Forelimb muscle (tissue), 1 donor: Measurements from ENCODE around the gene NMT2. TPM values are rescaled to one million over a fixed set of nuclear protein-coding genes. Genes with fewer than 3 reads are reported as not detected.

Experiments
- DNase-seq: peaks from one replicate; pipeline ENCODE4 v3.0.0-alpha.2; 2013; ENCODE audit warnings: low read depth
- polyA plus RNA-seq: library from polyadenylated mRNA; unstranded; fragments of 120-200 nt; gene quantifications from one replicate; pipeline ENCODE4 v1.2.1, GENCODE V29; 2013; ENCODE audit not compliant: insufficient read length

NMT2 gene
- polyA plus RNA-seq, 1 donor, result 16.6 TPM

DNA sequence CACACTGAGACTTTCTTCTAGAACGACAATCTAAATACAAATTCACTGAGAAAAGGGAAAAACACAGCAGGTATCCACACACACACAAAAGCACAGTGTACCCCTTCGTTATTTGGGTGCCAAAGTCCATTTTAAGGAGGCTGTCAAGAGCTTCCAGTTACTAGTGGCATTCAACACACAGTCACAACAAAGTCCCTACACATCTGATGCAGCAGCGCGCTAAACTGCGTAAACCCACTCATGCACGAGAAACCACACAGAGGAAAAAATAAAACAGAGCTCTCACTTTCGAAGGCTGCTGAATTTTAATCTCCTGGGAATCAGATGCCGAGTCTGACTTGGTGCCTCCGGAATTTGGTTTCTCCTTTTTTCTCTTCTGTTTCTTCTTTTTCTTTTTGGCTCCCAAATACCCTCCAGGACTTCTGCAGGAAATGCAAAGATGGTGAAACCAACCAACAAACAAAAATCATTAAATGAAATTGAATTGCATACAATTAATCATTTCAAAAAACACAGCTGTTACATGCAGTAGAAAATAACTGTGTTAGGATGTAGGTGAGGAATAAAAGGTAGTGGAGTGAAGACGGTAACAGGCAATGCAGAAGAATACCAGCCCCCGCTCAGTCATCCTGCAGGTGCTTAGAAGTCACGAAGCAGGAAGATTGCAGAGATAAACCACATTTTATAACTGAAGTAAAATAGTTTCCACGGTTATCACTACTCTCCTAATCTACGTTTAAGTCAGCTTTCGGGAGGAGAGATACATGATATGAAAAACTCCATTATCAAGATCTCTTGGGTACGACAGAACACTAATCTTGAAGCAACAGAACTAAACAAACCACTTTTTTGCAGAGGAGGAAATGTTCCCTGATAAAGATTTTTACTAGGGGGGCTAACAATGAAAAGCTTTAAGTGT, 27.1 kb downstream of the NMT2 start:
- no peak for DNase-seq

- no peak for DNase-seq
Observed at GRCh38 chr10:15140698-15141097, 27.8 kb downstream of the NMT2 start.

- DNase-seq, result no peak
Observed at GRCh38 chr10:15137636-15138035, 30.9 kb downstream of the NMT2 start.

DNA sequence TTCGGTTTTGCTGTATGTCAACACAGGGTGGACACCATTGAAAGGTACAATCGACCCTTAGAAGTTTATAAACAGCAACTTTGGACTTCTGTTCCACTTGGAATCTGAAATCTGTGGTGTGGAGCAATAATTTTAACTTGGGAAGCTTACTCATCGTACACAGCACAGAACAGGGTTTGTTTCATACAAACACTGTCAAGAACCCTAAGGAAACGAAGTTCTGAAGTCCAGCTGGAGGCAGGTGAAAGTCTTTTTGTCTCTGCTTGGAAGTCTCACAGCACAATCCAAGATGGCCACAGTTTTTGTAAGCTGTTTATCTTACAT, 31.5 kb downstream of the NMT2 start:
- DNase-seq, result no peak

DNA sequence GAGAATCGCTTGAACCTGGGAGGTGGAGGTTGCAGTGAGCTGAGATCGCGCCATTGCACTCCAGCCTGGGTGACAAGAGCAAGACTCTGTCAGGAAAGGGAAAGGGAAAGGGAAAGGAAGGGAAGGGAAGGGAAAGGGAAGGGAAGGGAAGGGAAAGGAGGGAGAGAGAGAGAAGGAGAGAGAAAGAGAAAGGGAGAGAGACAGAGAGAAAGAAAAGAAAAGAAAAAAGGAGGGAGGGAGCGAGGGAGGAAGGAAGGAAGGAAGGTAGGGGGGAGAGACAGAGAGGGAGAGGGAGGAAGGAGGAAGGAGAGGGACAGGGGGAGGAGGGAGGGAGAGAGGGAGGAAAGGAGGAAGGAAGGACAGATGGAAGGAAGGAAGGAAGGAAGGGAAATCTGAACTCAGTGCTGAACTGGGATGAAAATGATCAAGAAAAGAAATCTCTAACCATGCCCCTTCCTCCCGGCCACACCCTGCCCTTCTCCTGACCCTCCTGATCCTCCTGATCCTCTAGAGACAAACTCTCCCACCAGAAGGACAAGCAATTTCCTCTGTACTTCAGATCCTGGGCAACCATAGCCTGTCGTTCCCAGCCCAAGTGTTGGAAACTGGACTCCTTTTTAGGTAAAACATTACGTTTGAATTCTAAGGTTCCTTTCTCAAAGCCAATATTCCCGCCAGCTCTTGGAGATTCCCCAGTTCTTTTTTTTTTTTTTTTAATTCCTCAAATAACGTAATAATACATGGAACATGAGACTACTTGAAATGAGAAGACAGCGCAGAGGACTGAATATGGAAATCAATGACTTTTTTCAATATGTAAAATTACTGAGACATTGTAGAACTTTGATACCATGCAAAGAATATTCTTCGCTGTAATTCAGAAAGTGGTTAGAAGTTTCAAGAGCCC, 32.1 kb downstream of the NMT2 start:
- DNase-seq, result no peak

DNA sequence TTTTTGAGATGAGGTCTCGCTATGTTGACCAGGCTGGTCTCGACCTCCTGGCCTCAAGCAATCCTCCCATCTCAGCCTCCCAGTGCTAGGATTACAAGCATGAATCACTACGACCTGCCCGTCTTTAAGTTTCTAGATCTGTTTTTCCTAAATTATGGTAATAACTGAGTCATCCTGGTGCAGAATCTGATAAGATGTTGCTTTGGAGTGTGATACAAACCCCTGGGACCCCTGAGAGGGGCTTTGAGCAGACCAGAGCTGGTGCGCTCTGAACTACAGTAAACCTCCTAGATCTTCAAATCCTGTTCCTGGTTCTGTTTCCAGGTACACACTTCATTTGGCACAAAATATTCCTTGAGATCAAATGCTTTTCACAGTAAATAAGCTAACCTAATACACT, 37.2 kb downstream of the NMT2 start:
- DNase-seq, result no peak

GRCh38 chr10:15124908-15125307, 43.6 kb downstream of the NMT2 start:
- DNase-seq, result no peak

- DNase-seq, result no peak
Observed at GRCh38 chr10:15124190-15124589, 44.3 kb downstream of the NMT2 start.

DNA sequence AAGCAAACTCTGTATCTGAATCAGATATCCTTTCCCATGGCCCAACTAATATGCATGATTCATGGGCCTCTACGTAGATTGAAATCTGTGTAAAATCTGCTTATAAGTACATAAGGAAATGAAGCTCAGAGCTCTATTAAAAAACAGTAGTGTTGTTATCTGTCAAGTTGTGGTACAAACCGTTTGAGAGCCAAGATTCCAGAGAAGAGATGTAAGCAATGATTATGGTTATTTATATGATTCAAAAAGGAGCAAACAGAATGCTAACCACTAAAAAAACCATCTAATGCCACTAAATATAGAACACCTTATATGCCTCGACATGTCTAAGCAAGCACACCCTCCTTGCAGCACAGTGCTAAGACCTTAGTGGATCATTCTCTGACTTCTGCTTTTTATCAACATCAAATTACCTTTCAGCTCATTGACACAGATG, 44.7 kb downstream of the NMT2 start:
- no peak for DNase-seq

DNA sequence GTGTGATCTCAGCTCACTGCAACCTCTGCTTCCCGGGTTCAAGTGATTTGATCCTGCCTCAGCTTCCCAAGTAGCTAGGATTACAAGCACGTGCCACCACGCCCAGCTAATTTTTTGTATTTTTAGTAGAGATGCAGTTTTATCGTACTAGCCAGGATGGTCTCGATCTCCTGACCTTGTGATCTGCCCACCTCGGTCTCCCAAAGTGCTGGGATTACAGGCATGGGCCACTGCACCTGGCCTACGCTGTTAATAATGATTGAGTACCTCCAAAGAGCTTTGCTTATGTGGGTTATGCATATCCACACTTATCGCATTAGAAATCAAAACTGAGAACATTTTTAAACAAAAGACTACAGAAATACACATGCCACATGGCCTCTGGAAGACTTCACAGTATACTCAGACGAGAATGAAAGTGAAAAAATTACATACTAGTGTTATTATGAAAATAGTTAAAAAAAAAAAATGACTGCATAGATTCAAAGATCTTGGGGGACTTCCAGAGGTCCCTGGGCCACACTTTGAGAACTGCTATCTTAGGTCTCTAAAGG, 45.9 kb downstream of the NMT2 start:
- DNase-seq, result no peak

DNA sequence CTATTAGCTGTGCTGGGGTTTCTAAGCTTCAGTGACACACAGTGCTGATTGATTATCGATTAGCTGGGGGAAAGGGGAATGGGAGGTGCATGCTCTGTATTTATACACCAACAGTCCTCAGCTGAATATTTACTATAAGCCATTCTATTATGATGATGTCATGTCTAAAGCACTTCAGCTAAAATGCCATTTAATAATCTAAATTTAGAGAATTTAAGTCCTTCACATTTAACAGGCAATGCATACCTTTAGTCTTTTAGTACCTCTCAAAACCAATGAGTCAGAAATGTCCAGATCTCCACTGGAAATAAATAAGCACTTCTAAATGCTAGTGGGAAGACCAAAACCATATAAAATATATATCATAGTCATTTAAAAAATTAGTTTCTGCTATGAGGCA, 46.8 kb downstream of the NMT2 start:
- DNase-seq, result no peak

DNA sequence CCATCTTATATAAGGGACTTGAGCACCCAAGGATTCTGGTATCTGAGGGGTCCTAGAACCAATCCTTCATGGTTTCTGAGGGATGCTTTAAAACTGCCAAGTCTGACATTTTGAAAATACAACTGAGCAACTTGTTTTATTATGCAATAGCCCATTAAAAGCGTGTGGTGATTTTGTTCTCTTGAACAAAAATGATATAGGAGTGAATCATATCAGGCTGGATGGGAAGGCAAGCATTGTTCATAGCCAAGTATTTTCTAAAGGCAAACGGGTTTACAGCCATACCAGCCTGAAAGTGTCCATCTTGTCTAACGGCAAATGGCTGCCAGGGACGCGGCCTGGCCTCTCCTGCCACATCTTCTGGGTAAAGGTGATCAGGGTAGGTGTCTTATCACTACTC, 48.0 kb downstream of the NMT2 start:
- no peak for DNase-seq

DNA sequence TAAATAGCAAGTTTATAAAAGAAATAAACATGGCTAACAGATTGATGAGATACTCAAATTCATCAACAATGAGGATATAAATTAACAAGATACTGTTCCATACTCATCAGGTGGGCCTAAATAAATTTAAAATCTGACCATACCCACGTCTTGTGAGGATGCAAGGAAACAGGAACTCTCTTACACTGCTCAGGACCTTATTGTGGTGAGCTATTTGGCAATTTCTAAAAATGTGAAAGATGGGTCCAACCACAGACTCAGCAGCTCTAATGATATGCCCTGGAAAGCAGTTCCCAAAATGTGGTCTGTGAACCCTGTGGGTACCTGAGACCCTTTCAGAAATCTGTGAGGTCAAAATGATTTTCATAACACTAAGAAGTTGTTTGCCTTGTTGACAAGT, 49.9 kb downstream of the NMT2 start:
- no peak for DNase-seq

DNA sequence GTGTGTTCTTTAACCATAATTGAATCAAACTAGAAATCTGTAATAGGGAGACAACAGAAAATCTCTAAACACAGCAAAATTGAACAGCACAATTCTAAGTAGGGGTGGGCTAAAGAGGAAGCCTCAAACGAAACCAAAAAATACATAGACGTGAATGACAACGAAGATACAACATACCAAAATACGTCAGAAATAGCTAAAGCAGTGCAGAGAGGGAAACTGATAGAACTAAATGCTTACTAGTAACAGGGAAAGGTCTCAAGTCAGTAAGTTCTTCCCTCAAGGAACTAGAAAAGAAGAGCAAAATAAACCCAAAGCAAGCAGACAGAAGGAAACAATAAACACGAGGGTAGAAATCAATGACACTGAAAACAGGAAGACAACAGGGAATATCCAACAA, 52.3 kb downstream of the NMT2 start:
- DNase-seq, result no peak

GRCh38 chr10:15113766-15114165, 54.7 kb downstream of the NMT2 start:
- no peak for DNase-seq

DNA sequence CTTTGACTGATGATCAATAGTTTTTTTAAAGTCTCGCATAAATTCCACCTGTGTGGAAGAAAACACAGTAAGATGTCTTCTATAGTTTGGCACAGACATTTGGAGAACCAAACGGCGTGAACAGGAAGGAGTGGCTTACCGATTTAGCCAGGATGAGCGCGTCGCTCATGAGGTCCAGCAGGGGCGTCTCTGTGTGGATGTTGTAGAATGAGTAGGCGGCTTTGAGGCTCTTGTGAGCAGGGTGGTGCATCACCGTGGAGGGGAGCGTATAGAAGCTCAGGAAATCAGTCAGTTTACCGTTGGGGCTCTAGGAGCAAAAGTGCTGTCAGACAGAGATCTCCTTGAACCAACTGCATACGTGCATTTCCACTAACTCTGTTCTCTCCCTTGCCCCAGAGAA, 55.8 kb downstream of the NMT2 start:
- DNase-seq, result no peak

DNA sequence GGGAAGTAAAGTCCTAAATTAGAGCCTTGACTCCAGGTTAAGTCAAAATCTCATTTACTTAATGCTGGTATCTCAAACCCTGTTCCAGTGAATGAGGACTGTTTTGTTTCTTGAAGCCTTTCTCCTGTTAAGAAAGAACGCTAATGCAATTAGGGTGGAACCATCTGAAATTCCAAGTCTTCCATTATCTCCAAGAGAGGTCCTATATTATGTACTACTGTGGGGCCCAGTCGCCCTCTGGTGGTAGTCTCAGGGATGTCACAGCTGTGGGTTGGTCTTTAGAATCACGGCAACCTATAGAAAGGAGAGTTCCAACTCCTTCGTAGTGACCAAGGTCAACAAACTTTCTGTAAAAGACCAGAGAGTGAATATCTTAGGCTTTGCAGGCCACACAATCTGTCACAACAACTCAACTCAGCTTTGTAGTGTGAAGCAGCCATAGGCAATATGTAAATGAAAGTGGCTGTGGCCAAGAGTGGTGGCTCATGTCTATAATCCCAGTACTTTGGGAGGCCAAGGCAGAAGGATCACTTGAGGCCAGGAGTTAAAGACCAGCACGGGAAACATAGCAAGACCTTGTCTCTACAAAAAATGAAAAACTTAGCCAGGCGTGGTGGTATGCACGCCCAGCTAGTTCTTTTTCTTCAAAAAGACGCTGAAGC, 62.0 kb downstream of the NMT2 start:
- no peak for DNase-seq

- no peak for DNase-seq
Observed at GRCh38 chr10:15103513-15103912, 65.0 kb downstream of the NMT2 start.

- no peak for DNase-seq
Observed at GRCh38 chr10:15099886-15100285, 68.6 kb downstream of the NMT2 start.

GRCh38 chr10:15097011-15097812, 71.3 kb downstream of the NMT2 start, which contains the start of gene RPP38:
Gene RPP38, plus strand, starts transcription at chr10:15097355. Its CDS starts 5,960 bp downstream, at chr10:15103315.
- peak; percentile 78 for DNase-seq

DNA sequence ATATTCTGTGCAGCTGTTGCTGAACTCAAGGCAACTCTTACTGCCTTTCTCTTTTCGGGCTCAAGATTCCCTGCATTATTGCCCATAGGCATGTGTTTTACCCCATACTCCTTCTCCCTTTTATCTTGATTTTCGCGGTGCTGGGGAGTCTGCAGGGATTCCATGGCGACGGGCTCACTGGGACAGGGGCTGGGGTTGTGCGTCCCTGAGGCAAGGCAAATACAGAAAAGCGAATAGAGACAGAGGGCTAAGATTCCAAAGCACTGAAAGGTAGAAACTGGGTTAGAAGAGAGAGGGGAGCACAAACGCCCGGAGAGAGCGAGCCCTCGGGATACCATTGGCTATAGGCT, 71.9 kb downstream of the NMT2 start:
- no peak for DNase-seq
